GM12878 (cell line): ENCODE results near the gene TREML1.

ENCODE experiments used
- BHLHE40 ChIP-seq, 2 experiments: fragments of 450-650 bp in 1 of 2; IDR thresholded peaks; 2 replicates each; pipeline ENCODE4 v1.6.1; 2011 to 2017; ENCODE audit warnings: low read depth in 2 of 2, borderline replicate concordance in 1 of 2, improper control_type of control experiment in 1 of 2, low read length in 1 of 2, mild to moderate bottlenecking in 1 of 2
- CREB1 ChIP-seq: IDR thresholded peaks from 2 replicates; pipeline ENCODE4 v1.6.1; 2012; ENCODE audit warnings: low read depth, mild to moderate bottlenecking, inconsistent platforms
- EP300 ChIP-seq, 2 experiments: fragments of 150-350 bp in 1 of 2; IDR thresholded peaks; 2 replicates each; pipeline ENCODE4 v1.6.1; 2011 to 2012; ENCODE audit warnings: low read depth in 2 of 2, low read length in 2 of 2, borderline replicate concordance in 1 of 2, improper control_type of control experiment in 1 of 2, inconsistent platforms in 1 of 2; ENCODE audit not compliant: control insufficient read depth in 1 of 2
- EZH2 ChIP-seq: IDR thresholded peaks from 2 replicates; pipeline ENCODE4 v1.6.1; 2012; ENCODE audit warnings: low read depth, mild to moderate bottlenecking, control low read depth, inconsistent platforms, low read length, borderline replicate concordance; ENCODE audit not compliant: control insufficient read depth
- JUND ChIP-seq: IDR thresholded peaks from 2 replicates; pipeline ENCODE4 v1.6.1; 2012; ENCODE audit warnings: low read depth, mild to moderate bottlenecking, low read length, improper control_type of control experiment, moderate library complexity
- KLF5 ChIP-seq: fragments of 450-650 bp; IDR thresholded peaks from 2 replicates; pipeline ENCODE4 v1.6.1; 2014; ENCODE audit warnings: mild to moderate bottlenecking; ENCODE audit not compliant: partially characterized antibody
- MYC ChIP-seq: IDR thresholded peaks from 2 replicates; pipeline ENCODE4 v1.6.1; 2011; ENCODE audit warnings: mild to moderate bottlenecking, low read length, moderate library complexity, inconsistent platforms; ENCODE audit not compliant: insufficient read depth, insufficient replicate concordance, insufficient read length, severe bottlenecking
- REST ChIP-seq: IDR thresholded peaks from 2 replicates; pipeline ENCODE4 v1.6.1; 2012; ENCODE audit warnings: mild to moderate bottlenecking, low read depth, low read length
- SUZ12 ChIP-seq: fragments of 200-600 bp; sonication (generic); IDR thresholded peaks from one replicate; pipeline ENCODE4 v1.6.1; 2018; ENCODE audit warnings: antibody characterized with exemption, mild to moderate bottlenecking; ENCODE audit not compliant: unreplicated experiment
- TAF1 ChIP-seq: IDR thresholded peaks from 2 replicates; pipeline ENCODE4 v1.6.1; 2011; ENCODE audit warnings: mild to moderate bottlenecking, low read depth, low read length, borderline replicate concordance
- TF ChIP-seq, protein P1 (sequence below), 3 experiments: IDR thresholded peaks in 2 of 3; conservative IDR thresholded peaks in 1 of 3; 2 replicates each; pipeline ENCODE4 v1.5.1; 2011; ENCODE audit warnings: low read depth in 3 of 3, low read length in 3 of 3, mild to moderate bottlenecking in 3 of 3, control low read depth in 2 of 3, moderate library complexity in 2 of 3, inconsistent platforms in 1 of 3, mixed read lengths in 1 of 3; ENCODE audit not compliant: control insufficient read depth in 2 of 3, insufficient read depth in 1 of 3; ENCODE audit errors: extremely low read depth in 1 of 3

GRCh38 chr6:41200901-41201763 lies 47.0 kb upstream of the TREML1 start, which contains the start of gene TREML2:
- TF ChIP-seq TAF1 (0 out of 2 replicates have a peak, but pooled peaks have one; percentile 13), EZH2 (no peak), REST (no peak), JUND (no peak), EP300 (IDR thresholded peaks at IDR 0.05; ENCODE audit: borderline replicate concordance in 1 of 2, control insufficient read depth in 1 of 2, low read depth in 2 of 2, low read length in 2 of 2) (no peak), SUZ12 (no peak), BHLHE40 (IDR thresholded peaks at IDR 0.05; ENCODE audit: borderline replicate concordance in 1 of 2, low read depth in 2 of 2, low read length in 1 of 2) (0 out of 4 replicates have a peak, but pooled peaks of 1 of the 2 experiments have one; percentile 20), CREB1 (no peak), KLF5 (no peak), MYC (no peak)
- TF ChIP-seq, protein P1, sequence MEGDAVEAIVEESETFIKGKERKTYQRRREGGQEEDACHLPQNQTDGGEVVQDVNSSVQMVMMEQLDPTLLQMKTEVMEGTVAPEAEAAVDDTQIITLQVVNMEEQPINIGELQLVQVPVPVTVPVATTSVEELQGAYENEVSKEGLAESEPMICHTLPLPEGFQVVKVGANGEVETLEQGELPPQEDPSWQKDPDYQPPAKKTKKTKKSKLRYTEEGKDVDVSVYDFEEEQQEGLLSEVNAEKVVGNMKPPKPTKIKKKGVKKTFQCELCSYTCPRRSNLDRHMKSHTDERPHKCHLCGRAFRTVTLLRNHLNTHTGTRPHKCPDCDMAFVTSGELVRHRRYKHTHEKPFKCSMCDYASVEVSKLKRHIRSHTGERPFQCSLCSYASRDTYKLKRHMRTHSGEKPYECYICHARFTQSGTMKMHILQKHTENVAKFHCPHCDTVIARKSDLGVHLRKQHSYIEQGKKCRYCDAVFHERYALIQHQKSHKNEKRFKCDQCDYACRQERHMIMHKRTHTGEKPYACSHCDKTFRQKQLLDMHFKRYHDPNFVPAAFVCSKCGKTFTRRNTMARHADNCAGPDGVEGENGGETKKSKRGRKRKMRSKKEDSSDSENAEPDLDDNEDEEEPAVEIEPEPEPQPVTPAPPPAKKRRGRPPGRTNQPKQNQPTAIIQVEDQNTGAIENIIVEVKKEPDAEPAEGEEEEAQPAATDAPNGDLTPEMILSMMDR (IDR thresholded peaks at IDR 0.05 in 2 of 3, conservative IDR thresholded peaks at IDR 0.05 in 1 of 3; ENCODE audit: control insufficient read depth in 2 of 3, extremely low read depth in 1 of 3, insufficient read depth in 1 of 3, low read depth in 3 of 3, low read length in 3 of 3): no peak
